Measurements from ENCODE around the gene MAP2K7. TPM values are rescaled to one million over a fixed set of nuclear protein-coding genes. Genes with fewer than 3 reads are reported as not detected.
"Not testable (repeated sequence)": the region's sequence is repeated elsewhere in the genome, so short reads cannot be mapped to it uniquely, and the experiment has no call there.

MAP2K7 gene
- total RNA-seq (2014; rRNA removed; shearing (Covaris generic); ENCODE audit: low replicate concordance): 10.4 and 14.4 TPM in 2 replicates

DNA sequence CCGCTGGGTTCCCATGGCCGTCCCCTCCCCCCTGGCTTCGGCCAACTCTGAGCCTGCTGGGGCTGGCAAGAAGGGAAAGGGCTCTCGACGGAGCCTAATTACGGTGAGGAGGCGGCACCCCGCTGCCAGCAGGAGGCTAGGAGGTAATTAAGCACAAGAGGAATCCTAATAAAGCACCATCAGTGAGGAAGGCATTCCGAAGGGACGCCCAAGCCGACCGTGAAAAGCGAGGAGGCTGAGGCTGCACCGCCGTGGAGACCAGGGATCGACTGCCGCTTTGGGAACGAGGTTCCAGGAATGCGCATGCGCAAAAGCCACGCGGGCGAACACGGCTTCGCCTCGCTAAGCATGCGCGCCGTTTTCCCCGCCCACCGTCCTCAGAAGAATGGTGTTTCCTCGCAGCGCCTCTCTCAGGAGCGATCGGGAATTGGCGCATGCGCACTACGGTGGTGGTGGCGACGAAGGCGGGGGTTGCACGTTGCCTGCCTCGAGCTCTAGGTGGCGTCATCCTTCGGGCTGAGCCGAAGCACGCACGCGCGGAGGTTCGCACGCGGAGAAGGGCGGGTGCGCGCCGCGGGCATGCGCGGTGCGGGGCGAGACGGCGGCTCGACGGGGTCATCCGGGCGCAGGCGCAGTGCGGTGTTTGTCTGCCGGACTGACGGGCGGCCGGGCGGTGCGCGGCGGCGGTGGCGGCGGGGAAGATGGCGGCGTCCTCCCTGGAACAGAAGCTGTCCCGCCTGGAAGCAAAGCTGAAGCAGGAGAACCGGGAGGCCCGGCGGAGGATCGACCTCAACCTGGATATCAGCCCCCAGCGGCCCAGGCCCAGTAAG lies at the start of gene MAP2K7:
MAP2K7 (plus strand) TSS at position 634 of the 830 bp plus-strand sequence; CDS start at position 702, 68 bp downstream.
- Histone ChIP-seq H3K27ac (ENCODE audit: low read length) (peak within 1 kb of the TSS; percentile 35; the same call in 1 of the 2 replicates), H3K9ac (ENCODE audit: low read length) (peak within 1 kb of the TSS; percentile 91), H3K9me3 (ENCODE audit: low read length) (no peaks in the 10 kb centered on the region), H3K36me3 (ENCODE audit: insufficient read depth, low read length) (no peaks in the 10 kb centered on the region), H3K4me1 (ENCODE audit: low read length) (peaks cover 19% of the 10 kb centered on the region), H3K4me3 (ENCODE audit: low read length) (peak within 1 kb of the TSS; percentile 97), H4K20me1 (ENCODE audit: insufficient read depth, low read depth, low read length) (no peaks in the 10 kb centered on the region; the same call in 1 of the 2 replicates), H3K27me3 (ENCODE audit: low read length) (no peaks in the 10 kb centered on the region), H3K4me2 (ENCODE audit: low read depth, low read length, poor library complexity, severe bottlenecking) (peak within 1 kb of the TSS; percentile 94), H3K9me2 (replicated peaks; ENCODE audit: insufficient read depth, low read length) (no peaks in the 10 kb centered on the region), H3K79me2 (ENCODE audit: low read length) (peaks cover 27% of the 10 kb centered on the region), H2AFZ (ENCODE audit: low read length) (peak within 1 kb of the TSS; percentile 79; the same call in 1 of the 2 replicates)
- peak; percentile 100 for DNase-seq

DNA sequence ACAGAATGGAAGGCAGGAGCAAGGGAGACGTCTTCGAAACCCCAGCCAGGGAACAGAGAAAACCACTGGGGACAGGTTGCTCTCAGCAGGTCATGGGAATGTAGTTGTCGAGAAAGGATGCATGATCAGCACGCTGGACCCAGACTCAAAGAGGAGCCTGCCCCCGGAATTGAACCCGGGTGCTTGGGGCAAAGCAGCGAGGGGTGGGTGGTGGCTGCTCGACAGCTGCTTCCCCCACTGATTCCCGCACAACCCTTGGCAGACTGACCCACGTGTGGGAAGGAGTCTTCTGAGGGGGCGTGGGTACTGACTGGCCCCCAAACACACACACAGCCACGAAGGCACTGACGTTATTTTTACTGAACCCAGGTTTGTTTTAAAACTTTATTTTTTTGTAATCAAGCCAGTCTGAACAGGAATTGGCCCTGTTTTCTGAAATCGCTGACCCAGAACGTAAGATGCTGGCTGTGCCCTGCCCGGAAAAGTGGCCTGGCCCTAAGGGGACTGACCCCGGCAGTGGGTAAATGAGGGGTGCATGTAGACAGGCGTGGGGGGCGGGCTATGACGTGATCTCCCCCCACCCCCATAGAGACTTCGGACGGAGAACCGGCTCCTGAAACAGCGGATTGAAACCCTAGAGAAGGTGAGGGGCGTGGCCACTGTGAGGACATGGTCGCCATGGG lies 48.1 kb upstream of the MAP2K7 start:
- H3K27me3 ChIP-seq (ENCODE audit: low read length): no peaks in the 10 kb centered on the region
- H3K9me3 ChIP-seq (ENCODE audit: low read length): no peaks in the 10 kb centered on the region
- no peak overlapping the region for H2AFZ ChIP-seq (ENCODE audit: low read length)
- no peak overlapping the region for H3K9ac ChIP-seq (ENCODE audit: low read length)
- H3K4me3 ChIP-seq (ENCODE audit: low read length): no peak overlapping the region
- H3K4me2 ChIP-seq (ENCODE audit: low read depth, low read length, poor library complexity, severe bottlenecking): no peak overlapping the region
- H3K36me3 ChIP-seq (ENCODE audit: insufficient read depth, low read length): no peaks in the 10 kb centered on the region
- no peaks in the 10 kb centered on the region for H4K20me1 ChIP-seq (ENCODE audit: insufficient read depth, low read depth, low read length)
- DNase-seq: no peak
- no peaks in the 10 kb centered on the region for H3K79me2 ChIP-seq (ENCODE audit: low read length)
- no peaks in the 10 kb centered on the region for H3K4me1 ChIP-seq (ENCODE audit: low read length)
- no peaks in the 10 kb centered on the region for H3K9me2 ChIP-seq (replicated peaks; ENCODE audit: insufficient read depth, low read length)
- no peak overlapping the region for H3K27ac ChIP-seq (ENCODE audit: low read length)

DNA sequence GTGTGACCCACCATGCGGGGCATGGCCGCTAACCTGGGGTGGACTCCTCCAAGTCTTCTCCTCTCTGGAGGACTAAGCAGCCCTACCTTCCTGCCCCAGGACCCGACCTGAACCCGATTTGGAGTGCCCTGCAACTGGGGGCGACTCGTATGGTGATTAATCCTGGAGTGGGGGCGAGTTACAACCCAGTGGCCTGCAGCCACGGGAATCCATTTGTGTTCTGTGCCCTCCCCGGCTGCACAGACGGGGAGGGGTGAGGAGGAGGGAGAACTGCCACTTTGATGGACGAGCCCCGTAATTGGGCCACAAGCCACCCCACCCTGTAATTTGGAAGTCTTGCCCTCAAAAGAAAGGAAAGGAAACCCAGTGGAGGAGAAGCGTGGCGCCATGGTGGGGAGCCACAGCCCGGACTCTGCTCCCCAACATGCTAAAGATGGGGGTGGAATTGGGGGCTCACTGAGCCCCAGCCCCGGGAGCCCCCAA lies 47.5 kb upstream of the MAP2K7 start:
- Histone ChIP-seq H3K27ac (ENCODE audit: low read length) (no peak overlapping the region), H3K27me3 (ENCODE audit: low read length) (no peaks in the 10 kb centered on the region), H3K9ac (ENCODE audit: low read length) (no peak overlapping the region), H3K4me3 (ENCODE audit: low read length) (no peak overlapping the region), H3K9me2 (replicated peaks; ENCODE audit: insufficient read depth, low read length) (no peaks in the 10 kb centered on the region), H2AFZ (ENCODE audit: low read length) (no peak overlapping the region), H3K79me2 (ENCODE audit: low read length) (no peaks in the 10 kb centered on the region), H3K4me1 (ENCODE audit: low read length) (no peaks in the 10 kb centered on the region), H3K36me3 (ENCODE audit: insufficient read depth, low read length) (no peaks in the 10 kb centered on the region), H3K9me3 (ENCODE audit: low read length) (no peaks in the 10 kb centered on the region), H3K4me2 (ENCODE audit: low read depth, low read length, poor library complexity, severe bottlenecking) (no peak overlapping the region), H4K20me1 (ENCODE audit: insufficient read depth, low read depth, low read length) (no peaks in the 10 kb centered on the region)
- DNase-seq: no peak

DNA sequence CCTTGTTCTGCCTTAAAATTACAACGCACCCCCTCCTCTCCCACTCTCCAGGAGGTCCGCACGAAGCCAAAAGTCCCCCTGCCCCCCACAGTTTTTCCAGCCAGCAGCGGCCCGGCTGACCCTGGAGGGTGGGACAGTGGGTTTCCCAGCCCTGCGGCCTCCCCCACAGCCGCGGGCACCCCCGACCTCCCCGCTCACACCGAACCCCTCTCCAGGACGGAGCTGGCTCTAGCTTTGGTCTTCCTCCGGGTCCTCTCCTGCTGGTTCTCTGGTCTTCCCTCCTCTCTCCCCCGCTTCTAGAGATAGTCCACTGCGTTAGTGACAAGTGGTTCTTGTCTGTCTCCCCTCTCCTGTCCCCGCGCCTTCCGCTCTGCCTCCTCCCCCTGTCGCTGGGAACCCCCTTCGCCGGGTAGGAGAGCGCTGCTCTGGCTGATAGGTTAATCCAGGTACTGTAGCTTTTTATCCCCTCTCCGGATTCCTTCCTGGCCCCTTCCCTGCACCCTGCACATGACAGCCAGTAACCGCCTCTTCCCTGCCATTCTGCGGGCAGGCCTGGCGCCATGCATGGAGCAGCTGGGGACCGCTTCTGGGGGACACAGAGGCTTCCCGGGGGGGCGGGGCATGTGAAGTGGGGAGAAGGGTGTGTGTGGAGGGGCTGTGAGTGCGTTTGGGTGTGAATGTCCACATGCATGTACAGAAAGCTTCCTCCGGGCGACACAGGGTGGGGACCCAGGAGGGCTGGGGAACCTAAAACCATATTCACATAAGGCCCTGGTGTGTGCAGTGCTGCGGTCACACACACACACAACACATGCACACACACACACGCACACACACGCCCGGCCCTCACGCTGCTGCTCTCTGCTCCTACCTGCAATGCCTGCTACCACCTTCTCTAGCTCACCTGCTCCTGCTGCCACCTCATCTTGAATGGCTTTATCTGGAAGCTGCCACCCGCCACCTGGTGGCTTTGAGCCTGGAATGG lies 46.7 kb upstream of the MAP2K7 start:
- no peaks in the 10 kb centered on the region for H3K9me2 ChIP-seq (replicated peaks; ENCODE audit: insufficient read depth, low read length)
- H3K27me3 ChIP-seq (ENCODE audit: low read length): no peaks in the 10 kb centered on the region
- no peaks in the 10 kb centered on the region for H4K20me1 ChIP-seq (ENCODE audit: insufficient read depth, low read depth, low read length)

DNA sequence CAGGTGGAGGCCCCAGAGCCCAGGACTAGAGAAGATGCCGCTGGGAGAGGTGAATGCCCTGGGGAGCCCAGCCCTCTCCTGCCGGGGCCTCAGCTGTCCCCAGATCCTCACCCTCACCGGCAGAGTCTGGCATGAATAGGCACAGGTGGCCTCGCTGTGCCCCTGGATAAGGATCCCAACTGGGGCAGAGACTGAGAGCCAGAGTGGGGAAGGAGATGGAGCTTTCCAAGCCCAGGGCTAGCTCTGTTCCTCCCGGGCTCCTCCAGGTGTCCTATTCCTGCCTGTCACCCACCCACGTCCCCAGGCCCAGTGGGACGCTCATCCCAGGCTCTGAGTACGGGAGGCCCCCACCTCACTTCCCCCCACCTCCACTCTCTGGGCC lies 46.0 kb upstream of the MAP2K7 start:
- H2AFZ ChIP-seq (ENCODE audit: low read length): no peak overlapping the region
- H3K27me3 ChIP-seq (ENCODE audit: low read length): no peaks in the 10 kb centered on the region
- H3K4me2 ChIP-seq (ENCODE audit: low read depth, low read length, poor library complexity, severe bottlenecking): peak overlapping the region; percentile 35

More for the DNA sequence above, 46.7 kb upstream of the MAP2K7 start:
- Histone ChIP-seq H3K4me2 (ENCODE audit: low read depth, low read length, poor library complexity, severe bottlenecking) (no peak overlapping the region), H2AFZ (ENCODE audit: low read length) (no peak overlapping the region), H3K9me3 (ENCODE audit: low read length) (no peaks in the 10 kb centered on the region), H3K27ac (ENCODE audit: low read length) (no peak overlapping the region), H3K79me2 (ENCODE audit: low read length) (no peaks in the 10 kb centered on the region), H3K4me1 (ENCODE audit: low read length) (no peaks in the 10 kb centered on the region), H3K4me3 (ENCODE audit: low read length) (no peak overlapping the region), H3K9ac (ENCODE audit: low read length) (no peak overlapping the region), H3K36me3 (ENCODE audit: insufficient read depth, low read length) (no peaks in the 10 kb centered on the region)
- peak; percentile 50 for DNase-seq

DNA sequence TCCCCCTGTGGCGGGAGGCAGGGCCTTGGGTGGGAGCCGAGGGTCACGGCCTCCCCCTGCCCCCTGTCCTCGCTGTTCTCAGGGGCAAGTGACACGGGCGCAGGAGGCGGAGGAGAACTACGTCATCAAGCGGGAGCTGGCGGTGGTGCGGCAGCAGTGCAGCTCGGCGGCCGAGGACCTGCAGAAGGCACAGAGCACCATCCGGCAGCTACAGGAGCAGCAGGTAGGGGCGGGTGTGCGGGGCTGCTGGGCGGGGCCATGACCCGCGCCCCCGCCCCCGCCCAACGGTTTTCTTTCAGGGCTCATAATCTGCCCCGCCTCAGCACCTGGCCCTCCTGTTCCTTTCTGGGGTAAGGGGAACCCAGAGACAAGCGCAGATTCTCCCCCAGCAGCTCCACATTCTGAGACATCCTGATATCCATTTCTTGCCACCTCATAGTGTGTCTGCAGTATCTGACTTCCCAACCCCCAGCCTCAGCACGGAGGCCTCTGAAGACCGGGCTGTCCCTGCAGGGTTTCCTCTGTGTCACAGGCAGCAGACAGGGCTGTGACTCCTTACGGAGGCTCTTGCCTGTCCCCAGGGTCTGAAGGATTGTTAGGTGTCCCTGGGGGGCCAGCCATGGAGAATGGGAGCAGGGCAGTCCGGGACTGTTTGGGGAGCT lies 45.4 kb upstream of the MAP2K7 start:
- H3K9me3 ChIP-seq (ENCODE audit: low read length): no peaks in the 10 kb centered on the region
- H3K9ac ChIP-seq (ENCODE audit: low read length): peak overlapping the region; percentile 30; the same call in 1 of the 2 replicates
- H3K4me3 ChIP-seq (ENCODE audit: low read length): no peak overlapping the region; the same call in 1 of the 2 replicates
- peak overlapping the region; percentile 35 for H3K4me2 ChIP-seq (ENCODE audit: low read depth, low read length, poor library complexity, severe bottlenecking)
- H4K20me1 ChIP-seq (ENCODE audit: insufficient read depth, low read depth, low read length): no peaks in the 10 kb centered on the region
- H2AFZ ChIP-seq (ENCODE audit: low read length): no peak overlapping the region
- no peaks in the 10 kb centered on the region for H3K36me3 ChIP-seq (ENCODE audit: insufficient read depth, low read length)
- peak; percentile 61 for DNase-seq
- H3K79me2 ChIP-seq (ENCODE audit: low read length): no peaks in the 10 kb centered on the region
- H3K4me1 ChIP-seq (ENCODE audit: low read length): no peaks in the 10 kb centered on the region
- no peaks in the 10 kb centered on the region for H3K27me3 ChIP-seq (ENCODE audit: low read length)
- H3K9me2 ChIP-seq (replicated peaks; ENCODE audit: insufficient read depth, low read length): no peaks in the 10 kb centered on the region
- no peak overlapping the region for H3K27ac ChIP-seq (ENCODE audit: low read length)

More for the DNA sequence above, 46.0 kb upstream of the MAP2K7 start:
- Histone ChIP-seq H3K9ac (ENCODE audit: low read length) (peak overlapping the region; percentile 30; the same call in 1 of the 2 replicates), H3K4me3 (ENCODE audit: low read length) (no peak overlapping the region), H3K9me3 (ENCODE audit: low read length) (no peaks in the 10 kb centered on the region), H3K79me2 (ENCODE audit: low read length) (no peaks in the 10 kb centered on the region), H3K4me1 (ENCODE audit: low read length) (no peaks in the 10 kb centered on the region), H3K9me2 (replicated peaks; ENCODE audit: insufficient read depth, low read length) (no peaks in the 10 kb centered on the region), H3K36me3 (ENCODE audit: insufficient read depth, low read length) (no peaks in the 10 kb centered on the region), H4K20me1 (ENCODE audit: insufficient read depth, low read depth, low read length) (no peaks in the 10 kb centered on the region), H3K27ac (ENCODE audit: low read length) (no peak overlapping the region)
- DNase-seq: no peak

DNA sequence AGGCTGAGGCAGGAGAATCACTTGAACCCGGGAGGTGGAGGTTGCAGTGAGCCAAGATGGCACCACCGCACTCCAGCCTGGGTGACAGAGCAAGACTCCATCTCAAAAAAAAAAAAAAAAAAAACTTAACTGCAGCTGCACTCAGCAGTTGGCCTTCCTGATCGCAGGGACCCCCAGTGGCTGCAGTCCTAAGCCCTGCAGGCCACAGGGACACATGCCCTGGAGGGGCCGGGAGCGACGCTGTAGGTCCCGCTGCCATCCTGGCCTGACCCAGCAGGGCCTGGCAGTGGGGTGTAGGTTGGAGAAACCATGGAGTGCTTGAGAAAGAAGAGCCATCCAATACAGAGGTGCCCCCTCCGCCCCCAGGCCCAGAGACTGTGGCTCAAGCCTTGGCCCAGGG lies 44.6 kb upstream of the MAP2K7 start:
- not testable (repeated sequence) for H4K20me1 ChIP-seq (ENCODE audit: insufficient read depth, low read depth, low read length); H3K27me3 ChIP-seq (ENCODE audit: low read length); H3K36me3 ChIP-seq (ENCODE audit: insufficient read depth, low read length); H3K9me3 ChIP-seq (ENCODE audit: low read length); H3K79me2 ChIP-seq (ENCODE audit: low read length); H3K4me1 ChIP-seq (ENCODE audit: low read length); H3K4me2 ChIP-seq (ENCODE audit: low read depth, low read length, poor library complexity, severe bottlenecking); H2AFZ ChIP-seq (ENCODE audit: low read length); H3K4me3 ChIP-seq (ENCODE audit: low read length); H3K9ac ChIP-seq (ENCODE audit: low read length); H3K9me2 ChIP-seq (replicated peaks; ENCODE audit: insufficient read depth, low read length); DNase-seq; H3K27ac ChIP-seq (ENCODE audit: low read length)

All from Karpas-422 (cell line).